GM21717 (cell line): ENCODE data around the gene GPR137.

Experiments
- ATAC-seq: cut with Tn5 transposase; IDR thresholded peaks from one replicate; pipeline ENCODE4 v1.9.1; 2021; ENCODE audit warnings: mild to moderate bottlenecking, moderate library complexity; ENCODE audit not compliant: unreplicated experiment

The GPR137 gene

DNA sequence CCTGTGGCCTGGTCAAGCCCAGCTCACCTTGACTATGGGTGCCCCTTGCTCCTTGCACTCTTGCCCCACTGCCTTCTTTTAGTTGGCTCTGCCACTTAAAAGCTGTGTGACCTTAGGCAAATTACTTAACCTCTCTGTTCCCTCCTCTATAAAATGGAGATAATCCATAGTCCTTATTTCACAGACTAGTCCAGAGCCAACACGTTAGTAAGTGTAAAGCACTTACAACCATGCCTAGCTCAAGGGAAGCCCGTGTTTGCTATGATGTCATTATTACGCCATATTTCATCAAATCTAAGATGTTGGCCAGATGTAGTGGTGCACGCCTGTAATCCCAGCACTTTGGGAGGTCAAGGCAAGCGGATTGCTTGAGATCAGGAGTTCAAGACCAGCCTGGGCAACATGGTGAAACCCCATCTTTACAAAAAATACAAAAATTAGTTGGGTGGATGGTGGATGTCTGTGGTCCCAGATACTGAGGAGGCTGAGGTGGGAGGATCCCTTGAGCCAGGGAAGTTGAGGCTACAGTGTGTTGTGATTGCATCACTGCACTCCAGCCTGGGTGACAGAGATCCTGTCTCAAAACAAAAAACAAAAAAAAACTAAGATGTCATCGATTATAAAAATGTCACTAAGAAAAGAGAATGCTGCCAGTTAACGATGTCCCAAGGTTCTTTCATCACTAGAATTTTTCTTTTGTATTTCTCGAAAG lies 52.0 kb downstream of the GPR137 start:
- no peak for ATAC-seq

DNA sequence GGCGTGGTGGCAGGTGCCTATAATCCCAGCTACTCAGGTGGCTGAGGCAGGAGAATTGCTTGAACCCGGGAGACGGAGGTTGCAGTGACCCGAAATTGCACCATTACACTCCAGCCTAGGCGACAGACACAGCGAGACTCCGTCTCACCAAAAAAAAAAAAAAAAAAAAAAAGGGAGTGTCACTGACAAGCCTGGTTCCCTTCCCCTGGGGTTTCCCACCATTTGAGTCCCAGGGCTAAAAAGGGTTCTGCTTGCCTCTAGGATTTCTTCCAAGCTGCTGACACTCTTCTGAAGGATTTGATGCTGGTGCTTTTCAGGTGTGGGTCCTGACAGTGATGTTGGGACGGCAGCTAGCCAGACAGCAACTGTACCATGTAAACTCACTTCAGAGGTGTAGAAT lies 53.1 kb downstream of the GPR137 start:
- ATAC-seq, result no peak
